OCI-LY7 (cell line): ENCODE measurements around the gene PKHD1. TPM values are rescaled to one million over a fixed set of nuclear protein-coding genes. Genes with fewer than 3 reads are reported as not detected.

Experiments
- BruUV-seq: library from RNA; stranded (reverse); fragments of 400-500 nt; replicated peaks from 2 replicates; lab custom pipeline; 2021; lab: Mats Ljungman, UMichigan
- CTCF ChIA-PET: fragments of 300-600 bp; sonication (Branson Sonifier 250); formaldehyde crosslinking; loops from one replicate; lab custom pipeline; 2022; ENCODE audit warnings: antibody characterized with exemption; ENCODE audit not compliant: unreplicated experiment; lab: Charles Lee
- POLR2A ChIA-PET: fragments of 300-600 bp; sonication (Branson Sonifier 250); formaldehyde crosslinking; loops from one replicate; lab custom pipeline; 2022; ENCODE audit warnings: antibody characterized with exemption; lab: Charles Lee
- DNase-seq: peaks from one replicate; pipeline ENCODE4 v3.0.0-alpha.2; 2015; ENCODE audit warnings: low spot score
- H2AFZ ChIP-seq: fragments of 200-600 bp; sonication (generic), shearing (Covaris generic); 2 replicates; pipeline ENCODE4 v1.6.1; 2014; ENCODE audit warnings: mild to moderate bottlenecking, antibody characterized with exemption, low read length, moderate library complexity
- H3K27ac ChIP-seq: fragments of 200-600 bp; sonication (generic); 2 replicates; pipeline ENCODE4 v1.5.1; 2014; ENCODE audit warnings: mixed run types, low read depth, mild to moderate bottlenecking, moderate library complexity, low read length, inconsistent platforms; ENCODE audit not compliant: poor library complexity, severe bottlenecking
- H3K36me3 ChIP-seq: fragments of 200-600 bp; sonication (generic); 2 replicates; pipeline ENCODE4 v1.6.1; 2014; ENCODE audit warnings: mild to moderate bottlenecking, antibody characterized with exemption, low read length, moderate library complexity, mixed read lengths; ENCODE audit not compliant: insufficient read depth
- H3K4me1 ChIP-seq: fragments of 200-600 bp; sonication (generic); 2 replicates; pipeline ENCODE4 v1.5.1; 2014; ENCODE audit warnings: mild to moderate bottlenecking, low read length; ENCODE audit not compliant: insufficient read depth, poor library complexity, severe bottlenecking
- H3K4me2 ChIP-seq: fragments of 200-600 bp; sonication (generic); 2 replicates; pipeline ENCODE4 v1.6.1; 2014; ENCODE audit warnings: mild to moderate bottlenecking, low read length
- H3K4me3 ChIP-seq: fragments of 200-600 bp; sonication (generic); 2 replicates; pipeline ENCODE4 v1.5.1; 2014; ENCODE audit warnings: mild to moderate bottlenecking, low read depth, low read length; ENCODE audit not compliant: poor library complexity, severe bottlenecking
- H3K79me2 ChIP-seq: fragments of 200-600 bp; sonication (generic); 2 replicates; pipeline ENCODE4 v1.6.1; 2016; ENCODE audit warnings: low read depth, mild to moderate bottlenecking, low read length, moderate library complexity, mixed read lengths; ENCODE audit not compliant: insufficient read depth
- H3K9me2 ChIP-seq: fragments of 200-600 bp; sonication (generic); 2 replicates; pipeline ENCODE4 v1.6.1; 2016; ENCODE audit warnings: mild to moderate bottlenecking, low read length, mixed read lengths; ENCODE audit not compliant: insufficient read depth
- H3K9me3 ChIP-seq: fragments of 200-600 bp; sonication (generic); 2 replicates; pipeline ENCODE4 v1.6.1; 2014; ENCODE audit warnings: mild to moderate bottlenecking, mixed run types, low read length, mixed read lengths
- H4K20me1 ChIP-seq: fragments of 200-600 bp; sonication (generic); 2 replicates; pipeline ENCODE4 v1.6.1; 2014; ENCODE audit warnings: mild to moderate bottlenecking, antibody characterized with exemption, low read length, moderate library complexity, mixed read lengths; ENCODE audit not compliant: insufficient read depth
- EZH2phosphoT487 ChIP-seq: fragments of 200-600 bp; sonication (generic); IDR thresholded peaks from 2 replicates; pipeline ENCODE4 v1.6.1; 2018; ENCODE audit warnings: low read depth, borderline replicate concordance, mild to moderate bottlenecking, mixed run types, antibody characterized with exemption, low read length, moderate library complexity, mixed read lengths
- intact Hi-C: fragments of 100-400 bp; cut with micrococcal nuclease; formaldehyde crosslinking; loops from one replicate; pipeline ENCODE4 v1.10.0; 2022; ENCODE audit not compliant: unreplicated experiment
- total RNA-seq, 2 experiments: library from RNA; depleted of rRNA in 1 of 2; stranded (reverse); fragments of >200 nt in 1 of 2; shearing (Covaris generic) in 1 of 2; gene quantifications; 2 replicates each; pipeline ENCODE4 v1.2.3, GENCODE V29; 2014 to 2022
- TF ChIP-seq, protein P1 (sequence below): fragments of 200-600 bp; sonication (generic); conservative IDR thresholded peaks from 2 replicates; pipeline ENCODE4 v1.5.1; 2014; ENCODE audit warnings: mild to moderate bottlenecking, antibody characterized with exemption, low read length, moderate library complexity, mixed read lengths

Gene PKHD1
- total RNA-seq, 2 experiments from 2014 or later = not detected

DNA sequence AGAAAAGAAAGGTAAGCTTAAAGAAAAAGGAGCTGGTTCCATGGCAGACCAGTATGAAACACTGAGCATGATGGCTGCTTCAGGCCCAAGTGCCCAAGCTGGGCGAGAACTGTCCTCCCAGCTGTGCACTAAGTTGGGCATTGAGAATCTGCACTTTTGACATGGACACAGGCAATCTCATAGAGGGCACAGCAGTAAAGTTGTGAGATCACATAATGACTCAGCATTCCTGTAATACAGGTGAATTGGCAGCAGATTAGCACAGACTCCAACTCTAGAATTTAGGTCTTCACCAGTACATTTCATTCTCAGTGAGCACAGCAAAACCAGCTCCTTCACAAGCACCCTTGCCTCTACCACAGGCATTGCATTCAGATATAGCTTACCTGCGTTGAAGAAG lies 343.4 kb downstream of the PKHD1 start:
- H4K20me1 ChIP-seq = no peaks in the 10 kb centered on the region
- intact Hi-C loops = no loop called here
- H3K9me3 ChIP-seq = no peaks in the 10 kb centered on the region
- ChIA-PET POLR2A (interaction anchor here (0.6 to 1.0 kb wide), 2 partner anchors 8 to 232 kb away, joined by 3 to 4 read pairs; no protein-coding TSS in a partner anchor), CTCF (no interaction called here)
- H3K4me1 ChIP-seq = no peaks in the 10 kb centered on the region
- H3K9me2 ChIP-seq = no peaks in the 10 kb centered on the region
- H3K36me3 ChIP-seq = no peaks in the 10 kb centered on the region
- no peak overlapping the region for H3K4me2 ChIP-seq
- H3K4me3 ChIP-seq = no peak overlapping the region
- no peaks in the 10 kb centered on the region for H3K79me2 ChIP-seq
- no peak for DNase-seq
- no peak overlapping the region for H3K27ac ChIP-seq
- BruUV-seq = no TSS peak
- H2AFZ ChIP-seq = no peak overlapping the region
- TF ChIP-seq EZH2phosphoT487 = no peak
- TF ChIP-seq, protein P1, sequence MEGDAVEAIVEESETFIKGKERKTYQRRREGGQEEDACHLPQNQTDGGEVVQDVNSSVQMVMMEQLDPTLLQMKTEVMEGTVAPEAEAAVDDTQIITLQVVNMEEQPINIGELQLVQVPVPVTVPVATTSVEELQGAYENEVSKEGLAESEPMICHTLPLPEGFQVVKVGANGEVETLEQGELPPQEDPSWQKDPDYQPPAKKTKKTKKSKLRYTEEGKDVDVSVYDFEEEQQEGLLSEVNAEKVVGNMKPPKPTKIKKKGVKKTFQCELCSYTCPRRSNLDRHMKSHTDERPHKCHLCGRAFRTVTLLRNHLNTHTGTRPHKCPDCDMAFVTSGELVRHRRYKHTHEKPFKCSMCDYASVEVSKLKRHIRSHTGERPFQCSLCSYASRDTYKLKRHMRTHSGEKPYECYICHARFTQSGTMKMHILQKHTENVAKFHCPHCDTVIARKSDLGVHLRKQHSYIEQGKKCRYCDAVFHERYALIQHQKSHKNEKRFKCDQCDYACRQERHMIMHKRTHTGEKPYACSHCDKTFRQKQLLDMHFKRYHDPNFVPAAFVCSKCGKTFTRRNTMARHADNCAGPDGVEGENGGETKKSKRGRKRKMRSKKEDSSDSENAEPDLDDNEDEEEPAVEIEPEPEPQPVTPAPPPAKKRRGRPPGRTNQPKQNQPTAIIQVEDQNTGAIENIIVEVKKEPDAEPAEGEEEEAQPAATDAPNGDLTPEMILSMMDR = no peak

DNA sequence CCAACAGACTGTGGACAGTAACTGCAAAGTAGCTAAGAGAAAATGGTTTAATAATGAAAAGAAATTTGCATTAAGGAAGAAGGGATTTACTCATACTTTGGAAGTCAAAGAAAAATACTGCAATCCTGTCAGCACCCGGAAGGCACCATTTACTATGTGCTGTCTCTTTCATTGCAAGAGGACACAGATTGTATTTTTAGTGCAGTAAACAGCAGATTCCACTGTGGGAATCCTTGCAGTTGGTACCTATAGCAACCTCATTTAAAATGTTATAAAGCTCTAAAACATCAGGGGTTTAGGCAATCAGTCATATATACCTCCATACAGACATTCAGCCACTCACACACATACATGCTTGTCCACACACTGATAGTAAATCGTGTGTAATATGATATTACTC lies 346.8 kb downstream of the PKHD1 start:
- BruUV-seq = no TSS peak
- TF ChIP-seq, protein P1 = no peak
- TF ChIP-seq EZH2phosphoT487 = no peak
- Histone ChIP-seq H3K4me3 (no peak overlapping the region), H3K27ac (no peak overlapping the region), H3K4me1 (no peaks in the 10 kb centered on the region), H4K20me1 (no peaks in the 10 kb centered on the region), H3K79me2 (no peaks in the 10 kb centered on the region), H3K9me3 (no peaks in the 10 kb centered on the region), H3K4me2 (no peak overlapping the region), H2AFZ (no peak overlapping the region), H3K36me3 (no peaks in the 10 kb centered on the region), H3K9me2 (no peaks in the 10 kb centered on the region)
- intact Hi-C loops = no loop called here
- ChIA-PET CTCF (no interaction called here), POLR2A (no interaction called here)
- DNase-seq = no peak

DNA sequence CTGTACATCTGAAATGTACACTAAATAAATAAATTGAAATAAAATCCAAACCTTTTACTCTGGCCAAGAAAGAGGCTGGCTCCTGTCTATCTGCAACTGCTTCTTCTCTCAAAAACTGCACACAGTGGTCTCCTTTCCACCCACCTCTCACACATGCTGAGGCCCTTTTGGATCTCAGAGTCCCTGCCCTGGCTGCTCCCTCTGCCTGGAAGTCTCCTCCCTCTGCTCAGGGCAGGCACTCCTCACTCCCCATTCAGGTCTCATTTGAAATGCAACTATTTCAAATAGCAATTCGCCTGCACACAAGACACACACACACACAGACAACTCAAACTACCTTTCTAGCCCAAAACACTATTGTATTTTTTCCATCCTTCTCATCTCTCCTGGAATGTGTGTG lies 348.8 kb downstream of the PKHD1 start:
- no peaks in the 10 kb centered on the region for H3K36me3 ChIP-seq
- no peak overlapping the region for H3K4me2 ChIP-seq
- H4K20me1 ChIP-seq = no peaks in the 10 kb centered on the region
- no peaks in the 10 kb centered on the region for H3K9me2 ChIP-seq
- TF ChIP-seq EZH2phosphoT487 = no peak
- TF ChIP-seq, protein P1 = no peak
- no peak overlapping the region for H2AFZ ChIP-seq
- POLR2A ChIA-PET = no interaction called here
- no peaks in the 10 kb centered on the region for H3K4me1 ChIP-seq
- no peak overlapping the region for H3K27ac ChIP-seq
- no TSS peak for BruUV-seq
- no peak overlapping the region for H3K4me3 ChIP-seq
- CTCF ChIA-PET = no interaction called here
- H3K79me2 ChIP-seq = no peaks in the 10 kb centered on the region
- H3K9me3 ChIP-seq = no peaks in the 10 kb centered on the region
- DNase-seq = no peak
- intact Hi-C loops = no loop called here
